Spleen (tissue), 11 donors: ENCODE measurements around the gene SHISAL2A. TPM values are rescaled to one million over a fixed set of nuclear protein-coding genes. Genes with fewer than 3 reads are reported as not detected.

Experiments
- DNase-seq: peaks from one replicate; pipeline ENCODE4 v3.0.0-alpha.2; 2020
- H3K27ac ChIP-seq, 8 donors: fragments of 200-600 bp; sonication (generic) in 7 of 8; 1 replicate in 4 of 8; 2 replicates in 4 of 8; pipeline versions ENCODE4 v1.5.0 to v1.8.0; 2016 to 2021; ENCODE audit warnings: inconsistent platforms in 4 of 8, mild to moderate bottlenecking in 4 of 8, moderate library complexity in 1 of 8
- H3K27me3 ChIP-seq, 7 donors: fragments of 200-600 bp; sonication (generic) in 6 of 7; replicated peaks in 1 of 7; 1 replicate in 4 of 7; 2 replicates in 3 of 7; pipeline versions ENCODE4 v1.5.0 to v1.8.0; 2016 to 2021; ENCODE audit warnings: inconsistent platforms in 3 of 7, mild to moderate bottlenecking in 1 of 7
- H3K36me3 ChIP-seq, 6 donors: fragments of 200-600 bp; sonication (generic) in 5 of 6; 1 replicate in 4 of 6; 2 replicates in 2 of 6; pipeline versions ENCODE4 v1.5.0 to v1.8.0; 2016 to 2021; ENCODE audit warnings: inconsistent platforms in 2 of 6
- H3K4me1 ChIP-seq, 6 donors: fragments of 200-600 bp; sonication (generic) in 5 of 6; 1 replicate in 3 of 6; 2 replicates in 3 of 6; pipeline versions ENCODE4 v1.5.0 to v1.8.0; 2016 to 2021; ENCODE audit warnings: inconsistent platforms in 3 of 6
- H3K4me3 ChIP-seq, 8 donors: fragments of 200-600 bp; sonication (generic) in 7 of 8; 1 replicate in 4 of 8; 2 replicates in 4 of 8; pipeline versions ENCODE4 v1.5.0 to v1.8.0; 2016 to 2021; ENCODE audit warnings: inconsistent platforms in 4 of 8, mild to moderate bottlenecking in 4 of 8, moderate library complexity in 2 of 8
- H3K9me3 ChIP-seq, 8 donors: fragments of 200-600 bp; sonication (generic) in 7 of 8; 1 replicate in 4 of 8; 2 replicates in 4 of 8; pipeline versions ENCODE4 v1.5.0 to v1.8.0; 2016 to 2021; ENCODE audit warnings: inconsistent platforms in 4 of 8
- CTCF ChIP-seq, 11 experiments: fragments of 200-600 bp in 7 of 11; fragments of 450-650 bp in 4 of 11; sonication (generic) in 4 of 11; IDR thresholded peaks in 8 of 11; conservative IDR thresholded peaks in 3 of 11; 1 replicate in 7 of 11; 2 replicates in 4 of 11; pipeline versions ENCODE4 v1.4.0 to v1.8.0; 2016 to 2021; ENCODE audit warnings: antibody characterized with exemption in 11 of 11, inconsistent platforms in 4 of 11, mild to moderate bottlenecking in 1 of 11
- POLR2A ChIP-seq, 3 donors: fragments of 450-650 bp; IDR thresholded peaks; one replicate each; pipeline ENCODE4 v1.5.1; 2017; ENCODE audit warnings: antibody characterized with exemption in 3 of 3, mild to moderate bottlenecking in 1 of 3
- POLR2AphosphoS5 ChIP-seq, 3 donors: sonication (generic); formaldehyde crosslinking; IDR thresholded peaks; one replicate each; pipeline ENCODE4 v1.5.1; 2017; ENCODE audit warnings: antibody characterized with exemption in 3 of 3
- WGBS, 5 donors: extraction: QIAGEN DNeasy Blood & Tissue Kit in 3 of 5; methylation state at CpG; one replicate each; pipeline versions ENCODE4 v1.1.5 to v1.1.7; 2013 to 2018; 5-methylcytosine and 5-hydroxymethylcytosine counted together
- intact Hi-C: fragments of 100-400 bp; cut with DNase I; formaldehyde crosslinking; loops from one replicate; pipeline ENCODE4 v1.15.0; 2023; ENCODE audit warnings: low total_unique reads
- polyA plus RNA-seq, 3 donors: library from polyadenylated mRNA; stranded (reverse); fragments of 200-250 nt; gene quantifications; one replicate each; pipeline ENCODE4 v1.2.1, GENCODE V29; 2013
- total RNA-seq, 7 donors: library from RNA; depleted of rRNA in 3 of 7; stranded (reverse); fragments of >200 nt in 3 of 7; fragmentation: NEBNext Ultra II Directional in 4 of 7; extraction: Animal tissue kit (Norgen Biotek cat#: 25700) in 4 of 7; gene quantifications; one replicate each; pipeline versions ENCODE4 v1.1.0 to v1.2.1, GENCODE V29; 2016 to 2021
- donor health status: healthy with polysubstance abuse.
- donor health status: DM: no; HTN: no; CAD: no; lungs with moderate emphysema.
- donor health status: DM: no; HTN: no; CAD: no.
- donor health status: Bipolar disorder and iron deficiency.
- donor health status: healthy.
- donor health status: DM: no; HTN: no; CAD: no.
- donor health status: DM: yes; HTN: yes; CAD: no.

Gene SHISAL2A
- total and polyA plus RNA-seq, 10 donors, result 9.2 to 23.6 (median 16.1) TPM

- Histone ChIP-seq H3K9me3 (no peaks in the 10 kb centered on the region), H3K4me1 (peaks cover 0 to 43% (median 19%) of the 10 kb centered on the region in 6 donors), H3K27me3 (peaks cover 0 to 19% (median 0%) of the 10 kb centered on the region in 7 donors), H3K4me3 (no peak overlapping the region), H3K36me3 (no peaks in the 10 kb centered on the region), H3K27ac (no peak overlapping the region)
- 68 to 83% (median 74%) methylated on average over 2 of the region's 2 CpGs for WGBS, 5 donors
- no peak for DNase-seq
- TF ChIP-seq POLR2A (IDR thresholded peaks at IDR 0.05) (no peak), CTCF (IDR thresholded peaks at IDR 0.05 in 8 of 11, conservative IDR thresholded peaks at IDR 0.05 in 3 of 11) (no peak), POLR2AphosphoS5 (IDR thresholded peaks at IDR 0.05) (no peak)
- intact Hi-C loops, result no loop called here
Observed at GRCh38 chr1:52597912-52598311, 35.1 kb upstream of the SHISAL2A start.

- peaks cover 0 to 22% (median 0%) of the 10 kb centered on the region in 7 donors for H3K27me3 ChIP-seq
Observed at GRCh38 chr1:52598729-52599128, 34.2 kb upstream of the SHISAL2A start.

GRCh38 chr1:52599236-52599635 lies 33.7 kb upstream of the SHISAL2A start:
- Histone ChIP-seq H3K4me3 (no peak overlapping the region), H3K4me1 (peaks cover 3 to 43% (median 30%) of the 10 kb centered on the region in 6 donors), H3K36me3 (no peaks in the 10 kb centered on the region), H3K27ac (no peak overlapping the region), H3K9me3 (no peaks in the 10 kb centered on the region), H3K27me3 (peaks cover 0 to 22% (median 0%) of the 10 kb centered on the region in 7 donors)
- no peak for TF ChIP-seq CTCF (IDR thresholded peaks at IDR 0.05 in 8 of 11, conservative IDR thresholded peaks at IDR 0.05 in 3 of 11)
- no peak for DNase-seq
- intact Hi-C loops, result no loop called here
- WGBS, 5 donors, result 75 to 93% (median 85%) methylated on average over 7 of the region's 7 CpGs

More at GRCh38 chr1:52598729-52599128, 34.2 kb upstream of the SHISAL2A start:
- DNase-seq, result no peak
- Histone ChIP-seq H3K9me3 (no peaks in the 10 kb centered on the region), H3K36me3 (no peaks in the 10 kb centered on the region), H3K27ac (no peak overlapping the region), H3K4me1 (peaks cover 0 to 43% (median 25%) of the 10 kb centered on the region in 6 donors), H3K4me3 (no peak overlapping the region)
- TF ChIP-seq POLR2AphosphoS5 (IDR thresholded peaks at IDR 0.05) (no peak), POLR2A (IDR thresholded peaks at IDR 0.05) (no peak), CTCF (IDR thresholded peaks at IDR 0.05 in 8 of 11, conservative IDR thresholded peaks at IDR 0.05 in 3 of 11) (no peak)
- 92 to 95% (median 94%) methylated on average over 7 of the region's 7 CpGs for WGBS, 5 donors
- intact Hi-C loops, result no loop called here

GRCh38 chr1:52600533-52601179 lies 32.3 kb upstream of the SHISAL2A start:
- Histone ChIP-seq H3K27me3 (peaks cover 0 to 22% (median 0%) of the 10 kb centered on the region in 7 donors), H3K4me1 (peaks cover 4 to 46% (median 30%) of the 10 kb centered on the region in 6 donors), H3K4me3 (no peak overlapping the region), H3K36me3 (no peaks in the 10 kb centered on the region), H3K27ac (no peak overlapping the region), H3K9me3 (no peaks in the 10 kb centered on the region)
- no peak for DNase-seq
- 94 to 99% (median 97%) methylated on average over 8 of the region's 8 CpGs for WGBS, 5 donors
- no peak for TF ChIP-seq POLR2AphosphoS5 (IDR thresholded peaks at IDR 0.05)
- no peak for TF ChIP-seq CTCF (IDR thresholded peaks at IDR 0.05 in 8 of 11, conservative IDR thresholded peaks at IDR 0.05 in 3 of 11)
- TF ChIP-seq POLR2A (IDR thresholded peaks at IDR 0.05), result no peak
- intact Hi-C loops, result no loop called here
